Glomerular endothelial cell (primary cell): ENCODE measurements around the gene SLC40A1. TPM values are rescaled to one million over a fixed set of nuclear protein-coding genes. Genes with fewer than 3 reads are reported as not detected.

ENCODE experiments used
- DNase-seq: peaks from one replicate; pipeline ENCODE4 v3.0.0-alpha.2; 2011; ENCODE audit warnings: low read depth, low spot score; ENCODE audit errors: extremely low read depth
- total RNA-seq: library from RNA; depleted of rRNA; stranded (reverse); fragments of >200 nt; gene quantifications from 2 replicates; pipeline ENCODE4 v1.2.3, GENCODE V29; 2015

Gene SLC40A1
- total RNA-seq, 1 donor from 2014 or later, result 4.8 TPM

DNA sequence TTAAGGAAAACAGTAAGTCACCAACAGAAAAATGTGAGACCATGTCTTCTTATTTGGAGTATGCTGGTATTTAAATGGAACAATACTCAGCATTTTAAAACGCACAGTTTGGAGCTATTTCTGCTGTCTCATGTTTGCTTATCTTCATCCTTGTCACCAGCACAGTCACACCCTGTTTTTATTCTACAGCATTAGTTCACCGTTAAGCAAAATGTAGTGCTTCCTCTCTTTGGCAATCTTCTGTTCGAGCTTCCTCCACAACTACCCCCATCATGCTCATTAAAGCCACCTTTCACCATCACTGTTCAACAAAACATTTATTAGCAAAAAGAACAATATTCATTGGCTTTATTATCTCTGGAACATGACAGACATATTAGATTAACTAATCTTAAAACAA lies 64.0 kb downstream of the SLC40A1 start:
- DNase-seq, result no peak

DNA sequence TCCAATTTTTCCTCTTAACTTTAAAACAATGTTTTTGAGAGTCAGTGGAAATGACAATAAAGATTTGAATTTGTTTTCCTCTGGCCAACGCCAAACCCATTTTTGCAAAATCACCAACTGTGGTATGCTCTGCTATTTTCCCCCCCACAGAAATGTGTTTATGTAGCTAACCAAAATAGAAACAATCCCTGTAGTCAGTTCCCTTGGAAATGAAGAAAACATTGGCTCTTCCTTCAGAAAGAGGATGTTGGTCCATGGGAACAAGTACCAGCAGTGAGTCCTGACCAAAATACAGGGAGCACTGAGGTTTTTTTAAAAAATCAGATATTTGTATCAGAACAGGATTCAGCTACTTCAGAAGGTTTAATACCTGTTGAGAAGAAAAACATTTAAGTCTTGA lies 65.3 kb downstream of the SLC40A1 start:
- no peak for DNase-seq

DNA sequence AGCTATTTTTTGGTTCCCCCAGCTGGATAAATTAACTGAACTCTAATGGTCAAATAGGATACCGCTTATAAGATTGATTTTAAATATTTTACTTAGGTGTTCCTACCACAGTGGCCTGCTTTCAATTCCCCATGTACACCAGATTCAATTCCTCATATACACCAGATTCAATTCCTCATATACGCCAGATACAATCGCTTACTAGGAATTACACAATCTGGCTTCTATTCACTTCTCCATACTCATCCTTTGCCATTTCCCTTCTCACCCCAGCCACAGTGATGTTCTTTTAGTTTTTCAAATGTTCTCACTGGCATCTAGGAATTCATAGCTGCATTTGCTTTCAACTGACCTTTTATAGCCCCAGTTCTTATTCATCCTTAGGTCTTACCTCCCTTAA lies 66.5 kb downstream of the SLC40A1 start:
- no peak for DNase-seq

- no peak for DNase-seq
These were observed 67.7 kb downstream of the SLC40A1 start for GRCh38 chr2:189512879-189513278.

- no peak for DNase-seq
These were observed 68.6 kb downstream of the SLC40A1 start for GRCh38 chr2:189511960-189512319.

DNA sequence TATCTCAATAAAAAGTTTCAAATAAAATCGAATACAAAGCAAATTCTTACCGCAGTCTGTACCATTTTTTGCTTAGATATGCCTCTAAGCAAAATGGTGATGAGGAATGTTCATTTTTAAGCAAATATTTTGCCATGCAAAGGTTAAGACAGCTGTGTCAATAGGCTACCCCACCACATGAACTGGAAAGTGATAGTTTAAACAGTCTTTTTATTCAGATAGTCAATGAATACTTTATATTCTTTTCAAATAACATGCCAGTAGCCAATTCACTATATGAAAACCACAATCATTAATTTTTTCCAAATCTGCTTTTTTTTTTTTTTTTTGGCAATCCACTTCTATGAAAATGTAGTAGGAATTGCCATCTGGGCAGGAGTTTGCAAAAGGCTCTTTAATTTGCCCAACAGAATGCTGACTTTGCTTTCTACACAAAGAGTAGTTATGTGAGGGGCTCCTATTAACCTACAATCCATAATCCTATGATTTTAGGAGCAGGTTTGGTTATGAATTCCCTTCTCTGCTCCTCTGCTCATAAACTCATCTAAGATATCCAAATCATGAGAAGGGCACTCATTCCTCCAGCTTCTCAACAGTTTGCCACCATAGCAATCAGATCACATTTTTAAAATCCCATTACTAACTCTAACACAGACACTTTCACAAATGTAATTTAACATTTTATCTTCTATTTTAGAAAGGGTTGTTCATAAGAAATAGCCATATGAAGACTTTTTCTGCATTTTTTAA lies 69.2 kb downstream of the SLC40A1 start:
- no peak for DNase-seq

Other genes with a start within 250 kb of the SLC40A1 start
- gene WDR75, start 139.3 kb downstream of the SLC40A1 start, total RNA-seq, result 33.5 and 36.0 TPM in 2 replicates
- gene ASNSD1, start 80.7 kb upstream of the SLC40A1 start, total RNA-seq, result 37.2 and 41.0 TPM in 2 replicates
- 1.2 and 3.3 TPM in 2 replicates for gene ANKAR, start 93.9 kb upstream of the SLC40A1 start, total RNA-seq
- gene OSGEPL1, start 182.0 kb upstream of the SLC40A1 start, total RNA-seq, result 2.4 and 3.7 TPM in 2 replicates
- gene ORMDL1, start 203.6 kb upstream of the SLC40A1 start, total RNA-seq, result 47.8 and 70.6 TPM in 2 replicates
- 10.8 and 19.5 TPM in 2 replicates for gene PMS1, start 203.7 kb upstream of the SLC40A1 start, total RNA-seq